Ishikawa (cell line): ENCODE results near the gene MMP11.

ENCODE experiments used
- EP300 ChIP-seq: IDR thresholded peaks from 2 replicates; pipeline ENCODE4 v1.6.1; 2012; ENCODE audit warnings: borderline replicate concordance
- FOXM1 ChIP-seq: IDR thresholded peaks from 2 replicates; pipeline ENCODE4 v1.6.1; 2012; ENCODE audit warnings: low read depth, borderline replicate concordance
- NFIC ChIP-seq: IDR thresholded peaks from 2 replicates; pipeline ENCODE4 v1.6.1; 2012
- RAD21 ChIP-seq: IDR thresholded peaks from 2 replicates; pipeline ENCODE4 v1.6.1; 2012; ENCODE audit warnings: low read depth
- REST ChIP-seq: IDR thresholded peaks from 2 replicates; pipeline ENCODE4 v1.6.1; 2012; ENCODE audit warnings: low read depth, mild to moderate bottlenecking
- TEAD4 ChIP-seq: IDR thresholded peaks from 2 replicates; pipeline ENCODE4 v1.6.1; 2012

GRCh38 chr22:23806837-23807236, 34.2 kb downstream of the MMP11 start:
- TF ChIP-seq TEAD4 = no peak
- TF ChIP-seq RAD21 = no peak
- no peak for TF ChIP-seq NFIC
- no peak for TF ChIP-seq EP300
- TF ChIP-seq REST = no peak
- TF ChIP-seq FOXM1 = no peak
